Mucosa of descending colon (tissue), 3 donors: Measurements from ENCODE around the gene GTF2A1L. TPM values are rescaled to one million over a fixed set of nuclear protein-coding genes. Genes with fewer than 3 reads are reported as not detected.
A peak's percentile ranks its signal among the peaks of the same experiment; 100 is the strongest.

Experiments
- ATAC-seq: fragments of 200-7000 bp; cut with Tn5 transposase; one replicate; pipeline ENCODE4 v1.9.1; 2020; ENCODE audit warnings: mild to moderate bottlenecking, moderate library complexity
- DNase-seq, 3 donors: peaks; one replicate each; pipeline ENCODE4 v3.0.0-alpha.2; 2020
- H3K36me3 ChIP-seq: fragments of 200-600 bp; one replicate; pipeline ENCODE4 v1.8.0; 2021; ENCODE audit warnings: low read depth, mild to moderate bottlenecking
- H3K4me1 ChIP-seq: fragments of 200-600 bp; one replicate; pipeline ENCODE4 v1.8.0; 2021; ENCODE audit warnings: low read depth, mild to moderate bottlenecking
- H3K4me3 ChIP-seq: fragments of 200-600 bp; one replicate; pipeline ENCODE4 v1.8.0; 2021; ENCODE audit warnings: mild to moderate bottlenecking
- H3K9me3 ChIP-seq: fragments of 200-600 bp; one replicate; pipeline ENCODE4 v1.8.0; 2021; ENCODE audit warnings: mild to moderate bottlenecking
- CTCF ChIP-seq: fragments of 200-600 bp; IDR thresholded peaks from one replicate; pipeline ENCODE4 v1.8.0; 2022; ENCODE audit warnings: antibody characterized with exemption, mild to moderate bottlenecking
- intact Hi-C, 2 donors: fragments of 100-400 bp; cut with DNase I in 1 of 2; cut with micrococcal nuclease in 1 of 2; formaldehyde crosslinking; loops; one replicate each; pipeline versions ENCODE4 v1.11.0 to v1.11.1; 2022; cut with DNase I, micrococcal nuclease
- total RNA-seq, 3 donors: library from RNA; stranded (reverse); fragmentation: NEBNext Ultra II Directional in 2 of 3; extraction: Animal tissue kit (Norgen Biotek cat#: 25700) in 2 of 3; gene quantifications; one replicate each; pipeline versions ENCODE4 v1.2.1 to v1.2.4, GENCODE V29; 2021 to 2023
- donor health status: DM: no; HTN: no; CAD: no; lungs with moderate emphysema.
- donor health status: DM: no; HTN: no; CAD: no.
- donor health status: DM: no; HTN: yes; CAD: no.

Gene GTF2A1L
- total RNA-seq, 3 donors from 2014 or later: 0.77 to 8.6 TPM; not detected in 1

DNA sequence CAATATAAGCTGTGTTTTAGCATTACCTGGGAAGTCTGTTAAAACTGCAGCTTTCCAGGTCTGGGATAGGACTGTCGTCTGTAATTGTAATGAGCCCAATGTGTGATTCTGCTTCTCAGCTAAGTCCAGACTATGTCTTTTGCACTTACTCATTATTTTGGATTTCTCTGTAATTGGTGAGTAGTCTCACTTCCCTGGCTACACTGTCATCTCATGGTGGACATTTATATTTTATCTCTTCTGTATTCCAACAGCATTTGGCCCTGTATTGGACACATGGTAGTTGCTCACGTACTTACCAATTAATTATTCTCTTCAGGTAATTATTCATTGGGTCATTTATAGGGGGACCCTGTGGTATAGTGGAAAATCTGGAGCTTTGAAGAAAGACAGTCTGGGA lies 109.9 kb downstream of the GTF2A1L start:
- intact Hi-C loops: loop anchor here in 1 of 2 donors (10.0 kb wide), 1 partner anchor 123 kb away; no protein-coding TSS in a partner anchor
- ATAC-seq (peak; percentile 25), DNase-seq (no peak)
- Histone ChIP-seq H3K4me1 (no peaks in the 10 kb centered on the region), H3K4me3 (no peak overlapping the region), H3K36me3 (no peaks in the 10 kb centered on the region), H3K9me3 (no peaks in the 10 kb centered on the region)
- no peak for TF ChIP-seq CTCF

DNA sequence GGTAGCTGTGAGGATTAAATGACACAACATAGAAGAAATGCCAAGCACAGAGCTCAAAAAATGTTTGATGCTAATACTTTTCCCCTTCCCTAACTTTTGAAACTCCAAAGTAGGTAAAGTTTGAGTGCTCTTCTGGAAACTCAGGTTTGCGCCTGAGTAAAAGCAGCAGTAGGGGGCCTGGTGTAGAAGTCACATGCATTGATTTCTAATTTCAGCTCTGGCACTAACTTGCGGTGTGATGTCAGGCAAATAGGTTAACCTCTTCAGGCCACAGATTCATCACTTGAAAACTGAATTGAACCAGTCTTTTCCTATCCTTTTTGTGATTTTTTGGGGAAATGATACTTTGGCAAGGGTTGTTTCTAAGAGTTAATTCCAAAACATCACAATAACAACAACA lies 110.6 kb downstream of the GTF2A1L start:
- DNase-seq: no peak
- no peaks in the 10 kb centered on the region for H3K9me3 ChIP-seq
- no peak for TF ChIP-seq CTCF
- no peak overlapping the region for H3K4me3 ChIP-seq
- no peaks in the 10 kb centered on the region for H3K36me3 ChIP-seq
- intact Hi-C loops: loop anchor here in 1 of 2 donors (10.0 kb wide), 1 partner anchor 123 kb away; no protein-coding TSS in a partner anchor
- no peaks in the 10 kb centered on the region for H3K4me1 ChIP-seq
- no peak for ATAC-seq

DNA sequence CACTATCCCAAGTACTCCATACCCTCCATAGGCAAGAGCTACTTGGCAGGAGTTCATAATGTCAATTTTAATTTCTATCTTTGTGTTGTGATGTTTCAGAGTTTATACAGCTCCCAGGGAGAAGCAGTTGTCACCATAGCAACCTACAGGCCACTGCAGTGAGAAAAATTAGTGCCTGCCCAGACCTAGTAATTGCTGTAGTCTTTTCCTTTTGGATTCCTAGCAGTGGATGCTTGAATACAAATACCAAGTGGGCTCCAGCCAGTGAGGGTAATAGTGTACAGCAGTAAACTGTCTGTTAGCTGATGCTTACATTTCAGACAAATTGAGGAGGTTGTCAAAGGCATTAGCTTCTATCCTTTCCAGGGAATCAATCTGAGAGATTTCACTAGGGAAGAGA lies 111.2 kb downstream of the GTF2A1L start:
- ATAC-seq (no peak), DNase-seq (no peak)
- H3K4me1 ChIP-seq: no peaks in the 10 kb centered on the region
- intact Hi-C loops: loop anchor here in 1 of 2 donors (10.0 kb wide), 1 partner anchor 124 kb away; no protein-coding TSS in a partner anchor
- no peak for TF ChIP-seq CTCF
- no peaks in the 10 kb centered on the region for H3K9me3 ChIP-seq
- no peak overlapping the region for H3K4me3 ChIP-seq
- no peaks in the 10 kb centered on the region for H3K36me3 ChIP-seq

Other genes with a start within 250 kb of the GTF2A1L start
- gene PPP1R21, start 177.1 kb upstream of the GTF2A1L start, total RNA-seq: 10 to 100 TPM; 19.3 to 30.1 (median 23.7) TPM
- gene STON1, start 87.7 kb upstream of the GTF2A1L start, total RNA-seq: 100 to 1,000 TPM in 1 of 3 donors, 1 to 10 TPM in 2; 5.5 to 118 (median 6.0) TPM
- gene LHCGR, start 137.9 kb downstream of the GTF2A1L start, total RNA-seq: not detected